Esophagus muscularis mucosa (tissue), 3 donors: ENCODE data around the gene PRR18.

Source experiments
- CTCF ChIP-seq, 3 experiments: fragments of 200-600 bp in 2 of 3; fragments of 450-650 bp in 1 of 3; sonication (generic) in 2 of 3; IDR thresholded peaks; one replicate each; pipeline ENCODE4 v1.5.1; 2017 to 2019; ENCODE audit warnings: antibody characterized with exemption in 3 of 3, mild to moderate bottlenecking in 2 of 3, moderate library complexity in 1 of 3
- POLR2A ChIP-seq: fragments of 450-650 bp; IDR thresholded peaks from one replicate; pipeline ENCODE4 v1.6.1; 2017; ENCODE audit warnings: antibody characterized with exemption, moderate library complexity, mild to moderate bottlenecking, low read depth

GRCh38 chr6:166354143-166354542 lies 46.0 kb upstream of the PRR18 start:
- TF ChIP-seq CTCF (IDR thresholded peaks at IDR 0.05): no peak
- TF ChIP-seq POLR2A: no peak
